ENCODE results near the gene LAMTOR5.

GRCh38 chr1:110403805-110404204 lies 3.7 kb downstream of the LAMTOR5 start:
- TF ChIP-seq CSRNP3 (CRISPR knock-in tag; IDR thresholded peaks at IDR 0.05) (no peak), CREB5 (CRISPR knock-in tag; IDR thresholded peaks at IDR 0.05; ENCODE audit: low read depth) (no peak), ARNTL (CRISPR knock-in tag; IDR thresholded peaks at IDR 0.05; ENCODE audit: borderline replicate concordance, low read depth) (no peak), ZNF565 (CRISPR knock-in tag; conservative IDR thresholded peaks at IDR 0.05; ENCODE audit: low read depth) (no peak), ZFP3 (CRISPR knock-in tag; IDR thresholded peaks at IDR 0.05) (no peak), BACH2 (CRISPR knock-in tag; IDR thresholded peaks at IDR 0.05; ENCODE audit: borderline replicate concordance) (no peak), PATZ1 (CRISPR knock-in tag; IDR thresholded peaks at IDR 0.05; ENCODE audit: borderline replicate concordance) (no peak), ZC3H10 (CRISPR knock-in tag; IDR thresholded peaks at IDR 0.05) (no peak)

Data from SK-N-SH treated with all-trans-retinoic acid at 6 μM for 48 hours (cell line).